Right ventricle myocardium inferior (tissue), 1 donor: ENCODE measurements around the gene SHTN1. TPM values are rescaled to one million over a fixed set of nuclear protein-coding genes. Genes with fewer than 3 reads are reported as not detected.

ENCODE experiments used
- ATAC-seq: fragments of 200-7000 bp; cut with Tn5 transposase; one replicate; pipeline ENCODE4 v1.9.1; 2020; ENCODE audit warnings: mild to moderate bottlenecking, moderate library complexity
- DNase-seq: peaks from one replicate; pipeline ENCODE4 v3.0.0; 2021; ENCODE audit errors: missing footprints
- intact Hi-C: fragments of 100-400 bp; cut with DNase I; formaldehyde crosslinking; loops from one replicate; pipeline ENCODE4 v1.11.0; 2022
- total RNA-seq: library from RNA; stranded (reverse); fragmentation: NEBNext Ultra II Directional; extraction: Animal tissue kit (Norgen Biotek cat#: 25700); gene quantifications from one replicate; pipeline ENCODE4 v1.2.1, GENCODE V29; 2021
- donor health status: DM: no; HTN: yes; CAD: no; lungs with severe emphysema.

Gene SHTN1
- total RNA-seq, 1 donor from 2014 or later, result 3.7 TPM

DNA sequence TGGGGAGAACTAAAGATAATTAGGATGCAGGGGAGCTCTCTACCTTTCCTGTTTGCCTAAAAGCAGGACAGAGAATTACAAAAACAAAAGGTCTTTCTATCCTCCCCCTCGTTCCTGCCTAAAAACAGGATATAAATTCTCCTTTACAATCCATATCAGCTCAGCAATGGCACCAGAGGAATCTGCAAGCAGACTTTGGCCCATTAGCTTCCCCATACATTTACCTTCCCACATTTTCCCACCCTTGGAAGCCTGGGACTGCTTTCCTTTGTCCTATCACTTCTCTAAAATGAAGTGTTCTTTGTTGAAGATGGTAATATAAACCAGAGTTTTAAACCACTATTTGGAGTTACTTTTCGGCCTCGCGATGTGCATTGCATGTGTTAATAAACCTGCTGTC, 15.5 kb downstream of the SHTN1 start:
- DNase-seq (no peak), ATAC-seq (no peak)
- intact Hi-C loops, result no loop called here

DNA sequence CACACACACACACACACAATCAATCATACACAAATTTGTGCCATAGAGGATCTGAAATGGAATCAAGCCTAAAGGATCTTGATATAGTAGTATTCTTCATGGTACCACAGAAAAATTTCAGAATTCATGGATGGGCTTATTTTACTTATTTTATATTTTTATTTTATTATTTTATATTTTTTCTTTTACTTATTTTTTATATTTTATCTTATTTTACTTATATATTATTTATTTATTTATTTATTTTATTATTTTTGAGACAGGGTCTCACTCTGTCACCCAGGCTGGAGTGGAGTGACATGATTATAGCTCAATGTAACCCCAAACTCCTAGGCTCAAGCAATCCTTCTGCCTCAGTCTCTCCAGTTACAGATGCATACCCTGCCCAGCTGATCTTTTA, 16.7 kb downstream of the SHTN1 start:
- intact Hi-C loops, result no loop called here
- no peak for DNase-seq
- no peak for ATAC-seq

DNA sequence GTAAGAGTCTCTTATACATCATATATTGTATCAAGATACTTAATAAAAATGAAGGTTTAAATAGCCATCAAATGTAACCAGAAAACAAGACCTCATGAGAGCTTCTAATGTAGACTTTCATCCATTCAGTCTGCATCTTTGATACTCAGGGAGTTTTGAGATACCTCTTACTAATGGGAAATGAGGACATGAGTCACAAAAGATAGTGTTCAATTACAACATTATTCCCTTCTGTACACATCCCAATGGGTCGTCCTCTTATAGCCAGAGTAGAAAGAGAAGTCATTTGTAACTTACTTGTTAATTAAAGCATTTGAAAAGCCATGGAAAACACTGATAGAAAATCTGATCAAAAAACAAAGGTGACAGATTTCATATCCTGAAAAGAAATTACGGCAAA, 19.4 kb downstream of the SHTN1 start:
- intact Hi-C loops, result no loop called here

DNA sequence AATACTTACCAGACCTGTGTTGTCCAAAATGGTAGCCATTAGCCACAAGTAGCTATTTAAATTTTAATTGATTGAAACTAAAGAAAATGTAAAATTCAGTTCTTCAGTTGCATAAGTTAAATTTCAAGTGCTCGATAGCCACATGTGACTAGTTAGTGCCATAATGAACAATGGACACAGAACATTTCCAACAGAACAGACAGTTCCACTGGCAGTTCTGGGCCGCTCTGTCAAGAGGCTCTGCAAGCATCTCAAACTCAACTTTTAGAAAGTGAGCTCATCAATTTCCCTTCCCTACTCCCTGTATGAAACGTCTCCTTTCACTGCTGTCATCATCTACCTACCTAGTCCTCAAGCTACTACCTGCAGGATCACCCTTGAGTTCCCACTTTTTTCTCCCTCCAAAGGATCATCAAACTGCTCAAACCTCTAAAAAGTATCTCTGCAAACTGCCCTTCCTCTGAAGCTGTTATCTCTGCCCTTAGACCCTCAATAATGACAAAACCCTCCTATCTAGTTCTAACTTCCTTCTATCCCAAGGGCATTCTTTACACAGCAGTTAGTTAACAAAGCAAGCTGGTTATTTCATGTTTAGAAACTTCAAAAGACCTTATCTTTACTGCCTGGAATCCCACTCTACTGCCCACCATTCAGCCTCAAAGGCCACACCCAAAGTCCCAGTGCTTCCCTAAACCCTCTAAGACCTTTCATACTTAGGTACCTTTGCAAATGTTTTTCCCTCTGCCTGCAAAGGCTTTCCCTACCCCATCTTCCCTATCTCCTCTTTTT, 20.6 kb downstream of the SHTN1 start:
- intact Hi-C loops, result no loop called here
- no peak for DNase-seq
- ATAC-seq, result no peak

More for the DNA sequence above, 19.4 kb downstream of the SHTN1 start:
- ATAC-seq, result no peak
- DNase-seq, result no peak

DNA sequence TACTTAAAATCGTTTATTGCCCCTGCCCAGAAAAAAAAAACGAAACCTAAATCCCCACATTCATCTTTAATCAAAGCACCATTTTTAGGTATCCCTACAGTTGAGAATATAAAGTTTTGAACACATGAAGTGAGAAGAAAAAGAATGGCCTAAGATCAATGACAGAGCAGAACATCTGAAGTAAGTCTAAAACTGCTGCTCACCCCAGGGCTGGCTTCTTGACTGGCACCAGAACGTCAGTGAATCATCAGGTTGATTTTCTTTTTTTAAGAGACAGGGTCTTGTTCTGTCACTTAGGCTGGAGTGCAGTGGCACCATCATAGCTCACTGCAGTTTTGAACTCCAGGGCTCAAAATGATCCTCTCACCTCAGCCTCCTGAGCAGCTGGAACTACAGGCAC, 24.9 kb downstream of the SHTN1 start:
- intact Hi-C loops, result no loop called here
- DNase-seq, result no peak
- ATAC-seq, result no peak

DNA sequence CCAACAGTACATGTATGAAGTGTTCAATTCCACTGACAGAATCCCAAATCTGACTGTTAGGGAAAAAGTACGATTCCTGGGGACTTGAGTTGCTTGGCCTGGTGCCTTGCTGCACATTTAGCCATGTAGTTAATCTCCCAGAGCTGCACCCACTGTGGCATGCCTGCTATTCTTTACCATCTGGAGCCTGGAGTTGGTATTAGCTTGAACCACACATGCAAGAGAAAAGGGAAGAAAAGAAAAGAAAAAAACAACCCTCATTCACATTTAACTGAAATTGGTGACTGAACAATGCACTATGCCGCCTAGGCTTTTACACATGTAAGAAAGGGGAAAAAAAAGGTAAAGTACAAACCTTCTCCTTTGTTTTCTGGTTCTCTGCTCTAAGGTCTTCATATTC, 26.1 kb downstream of the SHTN1 start:
- intact Hi-C loops, result no loop called here
- ATAC-seq (no peak), DNase-seq (no peak)

DNA sequence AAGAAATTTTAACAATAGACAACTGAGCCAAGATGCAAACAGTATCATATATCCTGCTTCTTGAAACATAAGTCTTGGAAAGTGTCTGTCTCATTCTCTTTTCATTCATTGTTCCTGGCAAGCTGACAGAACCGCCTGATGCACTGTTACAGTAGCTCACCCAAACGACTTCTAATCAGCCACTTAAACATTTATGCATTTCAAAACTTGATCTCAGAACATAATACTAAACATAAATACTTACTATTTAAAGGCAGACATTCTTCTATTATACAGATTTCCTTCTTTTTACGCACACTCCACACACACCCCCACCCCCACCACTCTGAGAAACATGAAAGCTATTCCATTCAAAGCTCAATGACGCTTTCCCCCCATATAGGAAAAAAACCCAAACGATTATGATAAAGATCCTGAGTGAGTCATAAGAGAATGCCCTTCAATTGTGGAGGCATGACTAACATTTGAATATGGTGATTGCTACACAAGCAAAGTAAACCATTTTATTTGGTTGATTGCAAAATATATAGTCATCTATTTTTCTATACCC, 30.5 kb downstream of the SHTN1 start:
- intact Hi-C loops, result no loop called here
- ATAC-seq, result no peak
- no peak for DNase-seq

DNA sequence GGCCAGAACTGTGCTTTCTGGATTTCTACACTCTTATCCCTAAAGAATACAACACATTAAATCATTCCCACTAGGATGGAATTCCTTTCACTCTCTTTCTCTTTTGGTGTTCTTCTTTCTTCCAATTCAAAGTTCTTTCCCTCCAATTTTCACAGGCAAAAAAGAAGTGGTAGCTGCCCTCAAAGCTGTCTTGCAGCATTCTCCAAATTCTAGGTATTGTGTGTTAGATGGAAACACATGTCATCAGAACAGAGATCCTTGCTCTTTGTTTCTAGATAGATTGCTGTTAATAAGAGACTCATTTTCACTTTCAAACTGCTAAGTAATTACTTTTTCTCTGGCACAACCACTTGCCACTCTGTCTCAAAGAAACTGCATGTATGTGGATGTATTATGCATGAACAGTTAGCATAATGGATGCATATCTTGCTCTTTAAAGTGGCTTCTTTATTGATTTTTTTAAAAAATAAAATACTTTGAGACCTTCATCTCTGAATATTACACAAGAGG, 31.0 kb downstream of the SHTN1 start:
- intact Hi-C loops, result no loop called here
- ATAC-seq (no peak), DNase-seq (no peak)

DNA sequence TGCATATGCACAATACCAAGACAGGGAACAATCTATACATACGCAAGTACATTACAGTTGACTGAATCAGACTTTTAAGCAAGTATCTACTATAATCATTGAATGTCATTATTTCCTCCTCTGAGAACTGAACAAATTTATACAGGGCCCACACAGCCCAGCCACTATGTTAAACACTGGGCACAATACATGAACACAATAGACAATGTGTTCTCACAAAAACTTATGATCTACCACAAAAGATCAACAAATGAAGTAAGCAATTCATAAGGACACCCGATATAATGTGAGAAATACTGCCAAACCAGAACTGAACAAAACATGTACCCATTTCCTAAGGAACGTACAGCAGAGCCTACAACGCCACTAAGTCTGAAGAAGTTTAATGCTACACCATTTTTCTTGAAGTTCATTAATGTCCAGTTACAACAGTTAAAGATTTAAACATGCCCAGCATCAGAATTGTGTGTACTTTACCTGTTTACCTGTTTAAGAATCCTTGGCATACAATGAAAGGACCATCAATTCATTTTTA, 31.5 kb downstream of the SHTN1 start:
- DNase-seq, result no peak
- ATAC-seq, result no peak
- intact Hi-C loops, result no loop called here

DNA sequence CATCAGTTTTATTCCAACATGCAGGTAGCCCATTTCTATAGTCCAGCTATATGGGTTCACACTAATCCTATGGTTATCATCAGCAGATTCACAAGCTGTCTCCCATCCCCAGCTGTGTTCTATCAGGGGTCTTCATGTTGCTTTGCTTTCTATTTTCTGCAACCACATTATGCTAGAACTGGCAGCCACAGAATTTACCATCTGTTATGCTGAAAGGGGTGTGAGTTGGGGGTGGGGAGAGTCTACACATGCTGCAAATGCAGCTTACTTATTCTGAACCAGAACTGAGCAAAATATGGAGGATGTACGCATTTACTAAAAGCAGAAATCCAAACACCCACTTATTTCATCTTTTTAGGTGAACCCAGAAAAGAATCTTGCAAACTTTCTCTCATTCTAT, 32.9 kb downstream of the SHTN1 start:
- DNase-seq, result no peak
- no peak for ATAC-seq
- intact Hi-C loops, result no loop called here

DNA sequence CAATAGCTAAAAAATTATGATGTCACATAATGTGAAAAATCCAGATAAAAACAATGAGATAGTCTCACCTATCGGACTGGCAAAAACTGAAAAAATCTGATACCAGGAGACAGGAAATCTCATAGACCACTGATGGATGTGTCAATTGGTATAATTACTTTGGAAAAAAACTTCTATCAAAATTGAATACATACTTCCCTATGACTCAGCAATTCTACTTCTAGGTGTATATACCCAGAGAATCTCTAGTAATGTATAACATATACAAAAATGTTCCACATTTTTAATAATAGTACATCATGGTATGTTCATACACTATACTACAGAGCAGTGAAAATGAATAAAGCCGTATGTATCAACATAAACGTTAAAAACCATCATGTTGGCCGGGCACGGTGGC, 34.9 kb downstream of the SHTN1 start:
- ATAC-seq (no peak), DNase-seq (no peak)
- intact Hi-C loops, result no loop called here

DNA sequence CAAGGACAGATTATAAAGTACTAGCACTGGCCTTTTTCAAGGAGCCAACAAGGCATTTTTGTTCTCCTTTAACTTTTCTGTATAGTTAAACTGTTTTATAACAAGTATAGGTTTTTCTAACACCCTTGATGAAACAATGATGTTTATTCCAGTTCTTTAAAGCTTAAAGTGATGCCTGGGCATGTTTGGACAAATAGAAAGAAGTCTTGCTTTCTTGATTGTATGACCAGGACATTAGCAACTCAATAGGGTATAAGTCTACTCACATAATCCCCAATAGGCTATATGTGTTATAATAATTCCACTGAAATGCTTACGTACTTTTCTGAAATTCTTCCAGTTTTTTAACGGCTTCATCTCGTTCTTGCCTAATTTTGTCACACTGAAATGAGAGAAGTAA, 36.7 kb downstream of the SHTN1 start:
- no peak for ATAC-seq
- DNase-seq, result no peak
- intact Hi-C loops, result no loop called here

DNA sequence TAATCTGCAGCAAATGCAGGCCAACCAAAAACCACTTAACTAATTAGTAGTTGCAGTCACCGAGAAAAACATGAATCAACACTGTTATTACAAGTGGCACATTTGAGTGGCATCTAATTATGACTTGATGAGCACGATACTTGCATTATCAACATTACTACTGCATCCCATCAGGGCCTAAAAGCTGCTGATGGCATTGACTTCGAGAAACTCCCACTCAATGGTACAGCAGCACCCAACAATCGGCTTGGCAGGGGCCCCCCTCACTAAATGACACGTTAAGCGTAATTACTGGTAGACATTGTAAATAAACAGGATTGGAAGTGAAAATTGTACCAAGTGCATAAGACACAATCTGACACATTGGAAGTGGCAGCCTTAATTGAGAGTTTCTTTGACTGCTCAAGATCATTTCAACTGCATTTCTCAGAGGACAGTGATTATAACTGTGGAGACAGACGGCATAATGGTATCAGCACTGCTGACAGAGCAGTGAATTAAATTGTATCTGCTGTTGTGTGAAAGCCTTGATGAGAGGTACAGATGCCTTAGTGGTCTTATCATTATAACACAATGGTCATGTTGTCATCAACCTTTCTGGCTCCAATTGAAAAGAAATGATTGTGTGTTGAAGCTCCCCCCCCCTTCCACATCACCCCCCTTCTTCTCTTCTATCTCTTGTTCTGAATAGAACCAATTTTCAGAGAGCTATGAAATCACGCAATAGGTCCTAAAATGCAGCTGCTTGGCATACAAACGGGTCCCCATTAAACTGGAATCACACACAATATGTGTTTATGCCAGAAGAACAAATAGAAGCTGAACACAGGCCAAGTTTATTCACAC, 43.4 kb downstream of the SHTN1 start:
- DNase-seq, result no peak
- ATAC-seq, result no peak
- intact Hi-C loops, result no loop called here

DNA sequence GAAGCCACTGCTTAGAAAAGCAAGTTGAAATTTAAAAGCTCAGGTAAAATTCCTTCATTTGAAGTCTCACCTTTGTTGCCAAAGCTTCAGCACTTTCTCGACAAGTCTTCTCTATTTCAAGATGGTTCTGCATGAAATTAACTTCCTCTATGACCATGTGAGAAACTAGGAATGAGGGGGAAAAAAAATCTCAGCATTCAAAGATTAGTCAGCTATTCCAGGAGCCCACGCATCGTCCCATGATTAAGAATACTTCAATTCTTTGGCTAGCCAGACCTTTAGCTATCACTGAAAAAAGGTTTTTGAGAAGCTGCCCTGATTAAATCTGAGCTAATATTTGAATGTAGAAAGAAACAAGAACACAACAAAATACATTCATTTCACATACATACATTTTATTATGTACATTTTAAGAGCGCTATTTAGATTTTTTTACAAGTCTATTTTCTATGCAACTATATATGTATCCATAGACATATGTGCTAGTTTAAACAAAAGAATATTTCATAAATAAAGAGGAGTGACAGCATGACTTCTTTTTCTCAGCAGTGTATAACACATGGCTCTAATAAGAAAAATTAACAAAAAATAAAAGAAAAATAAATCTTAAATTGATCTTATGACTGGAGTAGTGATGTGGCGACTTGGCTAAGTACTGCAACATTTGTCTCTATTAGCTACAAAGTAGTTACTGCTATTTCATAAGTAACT, 44.8 kb downstream of the SHTN1 start:
- ATAC-seq (no peak), DNase-seq (no peak)
- intact Hi-C loops, result no loop called here

DNA sequence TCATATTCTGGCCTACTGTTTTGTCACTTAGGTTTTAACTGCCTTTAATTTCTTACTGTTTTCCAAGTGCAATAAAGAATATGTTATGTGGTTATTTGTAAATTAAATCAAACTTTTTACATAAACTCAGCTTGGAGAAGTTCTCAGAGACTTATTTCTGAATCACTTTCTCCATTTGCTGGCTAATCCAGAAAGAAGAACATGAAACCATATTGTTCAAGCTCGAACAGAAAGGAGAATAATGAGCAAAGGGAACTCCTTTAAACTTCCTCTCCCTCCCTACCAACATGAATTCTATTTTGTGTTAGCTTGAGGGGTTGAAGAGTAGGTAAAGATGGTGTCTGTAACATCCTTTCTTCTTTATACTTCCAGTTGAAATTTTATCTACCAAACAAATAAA, 52.3 kb downstream of the SHTN1 start:
- DNase-seq (no peak), ATAC-seq (no peak)
- intact Hi-C loops, result no loop called here

DNA sequence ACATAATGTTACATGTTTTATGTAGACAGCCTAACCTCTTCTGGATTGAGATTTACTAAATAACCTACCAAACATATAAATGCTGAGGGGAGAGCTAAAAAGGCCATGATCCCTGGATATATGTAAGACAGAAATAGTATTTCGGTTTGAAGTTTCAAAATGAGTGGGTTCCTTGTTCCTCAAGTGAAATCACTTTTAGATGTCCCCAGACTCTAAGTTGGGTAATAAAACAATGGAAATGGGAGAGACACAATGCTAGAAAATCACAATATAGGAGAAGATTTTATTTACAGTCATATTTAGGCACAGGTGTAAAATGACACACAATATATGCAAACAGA, 56.5 kb downstream of the SHTN1 start:
- intact Hi-C loops, result no loop called here
- no peak for DNase-seq
- no peak for ATAC-seq

DNA sequence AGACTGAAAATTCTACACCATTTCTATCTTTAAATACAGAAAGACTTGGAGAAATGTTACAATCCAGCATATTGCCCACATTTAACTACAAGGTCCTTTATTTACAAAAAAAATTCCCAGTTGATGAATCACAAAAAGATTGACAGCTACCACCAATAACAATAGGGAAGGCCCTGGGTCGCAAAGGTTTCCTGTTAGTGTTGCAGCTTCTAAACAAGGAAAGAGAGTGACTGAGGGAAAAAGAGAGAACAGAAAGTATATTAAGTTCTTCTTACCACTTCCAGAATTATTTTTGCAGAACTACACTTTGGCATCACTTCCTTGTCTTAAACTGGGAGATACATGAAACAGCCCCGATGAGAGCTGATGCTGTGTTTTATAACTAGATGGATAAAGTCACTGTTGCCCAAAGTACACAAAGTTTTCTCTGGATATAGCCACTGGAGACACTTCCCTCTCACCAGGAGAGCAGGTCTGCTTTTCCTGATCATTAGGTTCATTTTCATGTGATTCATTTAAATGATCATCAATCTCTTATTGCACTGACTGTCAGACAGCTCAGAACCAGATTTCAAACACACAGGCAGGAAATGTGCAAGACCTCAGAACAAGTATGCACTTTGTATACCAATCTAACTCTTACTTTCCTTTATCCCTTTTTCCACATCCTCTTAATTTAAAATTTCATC, 57.0 kb downstream of the SHTN1 start:
- DNase-seq, result no peak
- ATAC-seq, result peak; percentile 52
- intact Hi-C loops, result no loop called here

DNA sequence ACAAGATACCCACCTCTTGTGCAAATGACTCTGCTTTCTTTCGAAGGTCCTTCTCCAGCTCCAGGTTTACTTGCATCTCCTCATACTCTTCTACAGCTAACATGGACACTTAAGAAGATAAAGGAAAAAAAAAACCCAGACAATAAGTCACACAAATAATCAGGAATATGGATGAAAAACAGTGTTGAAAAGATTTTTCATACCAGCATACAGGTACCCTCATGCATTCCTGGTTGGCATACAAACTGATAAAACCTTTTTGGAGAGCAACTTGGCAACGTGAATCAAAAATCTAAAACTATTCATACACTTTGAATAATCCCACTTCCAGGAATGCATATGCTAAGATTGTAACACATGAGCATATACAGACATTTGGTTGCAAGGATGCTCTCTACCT, 60.1 kb downstream of the SHTN1 start:
- intact Hi-C loops, result no loop called here
- ATAC-seq, result no peak
- no peak for DNase-seq

DNA sequence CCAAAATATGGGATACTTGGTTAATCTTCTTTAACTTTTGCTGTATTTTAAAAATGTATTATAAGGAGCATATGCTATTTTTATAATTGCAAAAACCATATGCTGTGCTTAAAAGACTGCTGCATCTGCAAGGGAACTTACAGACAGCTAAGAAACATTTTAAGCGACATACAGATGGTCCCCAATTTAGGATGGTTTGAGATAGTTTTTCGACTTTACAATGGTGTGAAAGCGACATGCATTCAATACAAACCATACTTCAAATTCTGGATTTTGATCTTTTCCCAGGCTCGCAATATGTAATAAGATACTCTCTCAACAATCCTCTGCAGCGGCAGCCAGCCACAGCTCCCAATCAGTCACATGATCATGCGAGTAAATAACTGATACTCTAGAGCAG, 73.2 kb downstream of the SHTN1 start:
- intact Hi-C loops, result no loop called here
- no peak for ATAC-seq
- no peak for DNase-seq
